C4-2B (cell line): ENCODE measurements around the gene KRT76.

Experiments used
- CTCF ChIP-seq: fragments of 450-650 bp; conservative IDR thresholded peaks from 2 replicates; pipeline ENCODE4 v1.5.1; 2017; ENCODE audit warnings: mild to moderate bottlenecking
- ZFX ChIP-seq: fragments of 450-650 bp; IDR thresholded peaks from 2 replicates; pipeline ENCODE4 v1.6.1; 2017

GRCh38 chr12:52788876-52789636 is 11.9 kb upstream of the KRT76 start:
- TF ChIP-seq CTCF = no peak
- no peak for TF ChIP-seq ZFX
